PC-3 (cell line): ENCODE measurements around the gene SIL1. TPM values are rescaled to one million over a fixed set of nuclear protein-coding genes. Genes with fewer than 3 reads are reported as not detected.

ENCODE experiments used
- ATAC-seq: fragments of 200-7000 bp; cut with Tn5 transposase; 2 replicates; pipeline ENCODE4 v1.9.1; 2020; ENCODE audit warnings: mild to moderate bottlenecking, moderate library complexity
- BruUV-seq: library from RNA; stranded (reverse); fragments of 400-500 nt; replicated peaks from 2 replicates; lab custom pipeline; 2021; lab: Mats Ljungman, UMichigan
- CTCF ChIA-PET: fragments of 300-600 bp; sonication (Branson Sonifier 250); formaldehyde crosslinking; loops from one replicate; lab custom pipeline; 2022; ENCODE audit warnings: antibody characterized with exemption; lab: Charles Lee
- POLR2A ChIA-PET: fragments of 300-600 bp; sonication (Branson Sonifier 250); formaldehyde crosslinking; loops from one replicate; lab custom pipeline; 2022; ENCODE audit warnings: antibody characterized with exemption; ENCODE audit not compliant: unreplicated experiment; lab: Charles Lee
- DNase-seq: peaks from one replicate; pipeline ENCODE4 v3.0.0-alpha.2; 2015
- H2AFZ ChIP-seq: fragments of 300-600 bp; sonication (generic); 2 replicates; pipeline ENCODE4 v1.6.0; 2016; ENCODE audit warnings: antibody characterized with exemption, low read length
- H3F3A ChIP-seq: fragments of 300-600 bp; sonication (generic); one replicate; pipeline ENCODE4 v1.6.0; 2017; ENCODE audit warnings: antibody characterized with exemption, low read length, control low read depth, mild to moderate bottlenecking; ENCODE audit not compliant: unreplicated experiment
- H3K27ac ChIP-seq: fragments of 300-600 bp; sonication (generic); 2 replicates; pipeline ENCODE4 v1.5.1; 2016; ENCODE audit warnings: mild to moderate bottlenecking, low read length
- H3K27me3 ChIP-seq: fragments of 300-600 bp; sonication (generic); 2 replicates; pipeline ENCODE4 v1.6.1; 2016; ENCODE audit warnings: low read length, mixed read lengths
- H3K36me3 ChIP-seq: fragments of 300-600 bp; sonication (generic); 2 replicates; pipeline ENCODE4 v1.6.1; 2016; ENCODE audit warnings: low read depth, mixed run types, low read length, mixed read lengths
- H3K4me1 ChIP-seq: fragments of 300-600 bp; sonication (generic); 2 replicates; pipeline ENCODE4 v1.5.1; 2016; ENCODE audit warnings: low read length; ENCODE audit not compliant: insufficient read depth
- H3K4me2 ChIP-seq: fragments of 300-600 bp; sonication (generic); 2 replicates; pipeline ENCODE4 v1.6.0; 2016; ENCODE audit warnings: low read length
- H3K4me3 ChIP-seq: fragments of 300-600 bp; sonication (generic); 2 replicates; pipeline ENCODE4 v1.5.1; 2016; ENCODE audit warnings: mild to moderate bottlenecking, low read length, mixed read lengths
- H3K79me2 ChIP-seq: fragments of 300-600 bp; sonication (generic); 2 replicates; pipeline ENCODE4 v1.6.1; 2017; ENCODE audit warnings: low read length, mixed read lengths
- H3K9ac ChIP-seq: fragments of 300-600 bp; sonication (generic); 2 replicates; pipeline ENCODE4 v1.6.0; 2016; ENCODE audit warnings: mild to moderate bottlenecking, low read length
- H3K9me2 ChIP-seq: fragments of 300-600 bp; sonication (generic); replicated peaks from 2 replicates; pipeline ENCODE4 v1.6.1; 2016; ENCODE audit warnings: mixed run types, low read length, mixed read lengths
- H3K9me3 ChIP-seq: fragments of 300-600 bp; sonication (generic); 2 replicates; pipeline ENCODE4 v1.6.1; 2016; ENCODE audit warnings: low read length, mixed read lengths
- H4K20me1 ChIP-seq: fragments of 300-600 bp; sonication (generic); 2 replicates; pipeline ENCODE4 v1.6.1; 2016; ENCODE audit warnings: low read length, mixed read lengths
- EZH2 ChIP-seq: fragments of 300-600 bp; sonication (generic); IDR thresholded peaks from one replicate; pipeline ENCODE4 v1.6.1; 2017; ENCODE audit warnings: antibody characterized with exemption, mild to moderate bottlenecking, low read length; ENCODE audit not compliant: unreplicated experiment
- EZH2phosphoT487 ChIP-seq: fragments of 300-600 bp; sonication (generic); IDR thresholded peaks from 2 replicates; pipeline ENCODE4 v1.6.1; 2018; ENCODE audit warnings: mild to moderate bottlenecking, antibody characterized with exemption, low read length, borderline replicate concordance
- intact Hi-C: fragments of 100-400 bp; cut with micrococcal nuclease; formaldehyde crosslinking; loops from 2 replicates; pipeline ENCODE4 v1.9.0; 2023
- total RNA-seq: library from RNA; depleted of rRNA; stranded (reverse); fragments of >200 nt; gene quantifications from 2 replicates; pipeline ENCODE4 v1.2.3, GENCODE V29; 2014
- TF ChIP-seq, protein P1 (sequence below): fragments of 300-600 bp; sonication (generic); conservative IDR thresholded peaks from 2 replicates; pipeline ENCODE4 v1.5.1; 2017; ENCODE audit warnings: antibody characterized with exemption, low read depth, mild to moderate bottlenecking, low read length

SIL1 gene
- total RNA-seq, 1 experiment from 2014 or later = 7.9 TPM

DNA sequence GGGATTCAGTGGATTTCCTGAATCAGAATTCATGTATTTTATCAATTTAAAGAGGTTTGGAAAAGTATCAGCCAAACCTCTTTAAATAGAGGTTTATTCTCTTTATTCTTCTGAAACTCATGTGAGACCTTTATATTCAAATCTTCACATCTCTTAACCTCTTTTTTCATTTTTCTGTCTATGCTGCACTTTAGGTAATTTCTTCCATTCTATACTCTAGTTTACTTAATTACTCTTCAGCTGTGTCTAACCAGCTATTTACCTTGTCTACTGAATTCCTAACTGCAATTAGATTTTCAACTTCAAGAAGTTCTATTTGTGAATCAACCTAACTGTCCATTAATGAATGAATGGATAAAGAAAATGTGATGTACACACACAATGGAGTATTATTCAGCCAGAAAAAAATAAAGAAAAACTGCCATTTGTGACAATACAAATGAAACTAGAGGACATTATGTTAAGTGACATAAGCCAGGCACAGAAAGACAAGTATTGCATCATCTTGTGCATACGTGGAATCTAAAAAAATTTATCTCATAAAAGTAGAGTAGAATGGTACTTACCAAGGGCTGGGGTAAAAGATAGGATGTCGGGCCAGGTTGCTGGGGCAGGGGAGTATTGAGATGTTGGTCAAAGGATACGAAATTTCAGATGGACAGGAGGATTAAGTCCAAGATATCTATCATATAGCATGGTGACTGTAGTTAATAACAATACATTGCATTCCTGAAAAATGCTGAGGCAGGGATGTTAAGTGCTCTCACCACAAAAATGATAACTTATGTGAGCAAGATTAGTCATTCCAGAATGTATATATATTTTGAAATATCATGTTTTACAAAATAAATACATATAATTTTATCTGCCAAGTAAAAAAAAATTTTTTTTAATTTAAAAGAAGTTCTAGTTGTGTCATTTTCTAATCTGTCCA, 193.5 kb downstream of the SIL1 start:
- TF ChIP-seq EZH2 (no peak), EZH2phosphoT487 (no peak)
- TF ChIP-seq, protein P1, sequence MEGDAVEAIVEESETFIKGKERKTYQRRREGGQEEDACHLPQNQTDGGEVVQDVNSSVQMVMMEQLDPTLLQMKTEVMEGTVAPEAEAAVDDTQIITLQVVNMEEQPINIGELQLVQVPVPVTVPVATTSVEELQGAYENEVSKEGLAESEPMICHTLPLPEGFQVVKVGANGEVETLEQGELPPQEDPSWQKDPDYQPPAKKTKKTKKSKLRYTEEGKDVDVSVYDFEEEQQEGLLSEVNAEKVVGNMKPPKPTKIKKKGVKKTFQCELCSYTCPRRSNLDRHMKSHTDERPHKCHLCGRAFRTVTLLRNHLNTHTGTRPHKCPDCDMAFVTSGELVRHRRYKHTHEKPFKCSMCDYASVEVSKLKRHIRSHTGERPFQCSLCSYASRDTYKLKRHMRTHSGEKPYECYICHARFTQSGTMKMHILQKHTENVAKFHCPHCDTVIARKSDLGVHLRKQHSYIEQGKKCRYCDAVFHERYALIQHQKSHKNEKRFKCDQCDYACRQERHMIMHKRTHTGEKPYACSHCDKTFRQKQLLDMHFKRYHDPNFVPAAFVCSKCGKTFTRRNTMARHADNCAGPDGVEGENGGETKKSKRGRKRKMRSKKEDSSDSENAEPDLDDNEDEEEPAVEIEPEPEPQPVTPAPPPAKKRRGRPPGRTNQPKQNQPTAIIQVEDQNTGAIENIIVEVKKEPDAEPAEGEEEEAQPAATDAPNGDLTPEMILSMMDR = no peak
- POLR2A ChIA-PET = no interaction called here
- Histone ChIP-seq H3F3A (no peaks in the 10 kb centered on the region), H3K4me1 (no peaks in the 10 kb centered on the region), H3K36me3 (no peaks in the 10 kb centered on the region), H3K9ac (no peak overlapping the region), H3K4me3 (no peak overlapping the region), H3K27me3 (no peaks in the 10 kb centered on the region), H4K20me1 (no peaks in the 10 kb centered on the region), H3K27ac (no peak overlapping the region), H2AFZ (no peak overlapping the region), H3K4me2 (no peak overlapping the region), H3K79me2 (no peaks in the 10 kb centered on the region), H3K9me3 (no peaks in the 10 kb centered on the region), H3K9me2 (no peaks in the 10 kb centered on the region)
- CTCF ChIA-PET = no interaction called here
- ATAC-seq = no peak
- BruUV-seq = no TSS peak
- DNase-seq = peak; percentile 10
- intact Hi-C loops = no loop called here

DNA sequence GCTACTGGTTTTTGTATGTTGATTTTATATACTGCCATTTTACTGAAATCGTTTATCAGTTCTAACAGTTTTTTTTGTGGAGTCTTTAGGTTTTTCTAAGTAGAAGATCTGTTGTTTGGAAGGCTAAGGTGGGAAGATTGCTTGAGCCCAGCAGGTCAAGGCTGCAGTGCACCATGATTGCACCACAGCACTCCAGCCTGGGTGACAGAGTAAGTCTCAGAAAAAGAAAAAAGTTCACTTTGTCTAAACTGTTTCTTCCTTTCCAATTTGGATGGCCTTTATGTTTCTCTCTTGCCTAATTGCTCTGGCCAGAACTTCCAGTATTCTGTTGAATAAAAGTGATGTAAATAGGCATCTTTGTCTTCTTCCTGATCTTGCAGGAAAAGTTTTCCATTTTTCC, 198.5 kb downstream of the SIL1 start:
- ATAC-seq (no peak), DNase-seq (no peak)
- Histone ChIP-seq H3K9ac (no peak overlapping the region), H3K4me3 (no peak overlapping the region), H3K36me3 (no peaks in the 10 kb centered on the region), H3F3A (no peaks in the 10 kb centered on the region), H3K4me2 (no peak overlapping the region), H3K9me2 (no peaks in the 10 kb centered on the region), H2AFZ (no peak overlapping the region), H3K4me1 (no peaks in the 10 kb centered on the region), H3K9me3 (no peaks in the 10 kb centered on the region), H3K27me3 (no peaks in the 10 kb centered on the region), H3K27ac (no peak overlapping the region), H4K20me1 (no peaks in the 10 kb centered on the region), H3K79me2 (no peaks in the 10 kb centered on the region)
- POLR2A ChIA-PET = interaction anchor here (0.6 kb wide), 2 partner anchors 247 to 401 kb away, joined by 3 to 5 read pairs; partner anchors contain the start of gene CTNNA1
- TF ChIP-seq, protein P1 = no peak
- no peak for TF ChIP-seq EZH2phosphoT487
- TF ChIP-seq EZH2 = no peak
- no TSS peak for BruUV-seq
- intact Hi-C loops = no loop called here
- CTCF ChIA-PET = no interaction called here

DNA sequence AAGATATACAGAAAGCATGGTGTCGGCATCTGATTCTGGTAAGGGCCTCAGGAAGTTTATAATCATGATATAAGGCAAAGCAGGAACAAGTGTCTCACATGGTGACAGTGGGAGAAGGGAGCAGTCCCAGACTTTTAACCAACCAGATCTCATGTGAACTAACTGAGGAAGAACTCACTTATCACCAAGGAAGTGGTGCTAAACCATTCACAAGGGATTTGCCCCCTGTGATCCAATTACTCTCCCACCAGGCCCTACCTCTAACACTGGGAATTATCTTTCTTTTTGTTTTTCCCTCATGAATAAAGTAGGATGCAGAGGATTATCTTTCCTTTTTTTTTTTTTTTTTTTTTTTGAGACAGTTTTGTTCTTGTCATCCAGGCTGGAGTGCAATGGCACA, 199.6 kb downstream of the SIL1 start:
- Histone ChIP-seq H2AFZ (no peak overlapping the region), H3F3A (no peaks in the 10 kb centered on the region), H3K27me3 (no peaks in the 10 kb centered on the region), H3K9me3 (no peaks in the 10 kb centered on the region), H3K4me1 (no peaks in the 10 kb centered on the region), H3K9ac (no peak overlapping the region), H3K4me3 (no peak overlapping the region), H3K79me2 (no peaks in the 10 kb centered on the region), H3K9me2 (no peaks in the 10 kb centered on the region), H3K36me3 (no peaks in the 10 kb centered on the region), H3K27ac (no peak overlapping the region), H3K4me2 (no peak overlapping the region), H4K20me1 (no peaks in the 10 kb centered on the region)
- BruUV-seq = no TSS peak
- intact Hi-C loops = no loop called here
- TF ChIP-seq EZH2phosphoT487 = no peak
- TF ChIP-seq, protein P1 = no peak
- TF ChIP-seq EZH2 = no peak
- DNase-seq = no peak
- no peak for ATAC-seq
- ChIA-PET CTCF (no interaction called here), POLR2A (no interaction called here)
